GM23338 (cell line): ENCODE results near the gene TMEM41B. TPM values are rescaled to one million over a fixed set of nuclear protein-coding genes. Genes with fewer than 3 reads are reported as not detected.
"Not testable (repeated sequence)": the region's sequence is repeated elsewhere in the genome, so short reads cannot be mapped to it uniquely, and the experiment has no call there.

Source experiments
- ATAC-seq: fragments of 200-7000 bp; cut with Tn5 transposase; 3 replicates; pipeline ENCODE4 v1.9.1; 2020
- DNase-seq: peaks from one replicate; pipeline ENCODE4 v3.0.0-alpha.2; 2015; ENCODE audit warnings: low spot score
- H2AFZ ChIP-seq: fragments of 200-600 bp; sonication (generic); 2 replicates; pipeline ENCODE4 v1.8.0; 2016; ENCODE audit warnings: antibody characterized with exemption, mild to moderate bottlenecking, moderate library complexity
- H3F3A ChIP-seq: fragments of 200-600 bp; sonication (generic); replicated peaks from 2 replicates; pipeline ENCODE4 v1.8.0; 2017; ENCODE audit warnings: antibody characterized with exemption, mixed run types, low read depth
- H3K27ac ChIP-seq: fragments of 200-600 bp; sonication (generic); 2 replicates; pipeline ENCODE4 v1.6.1; 2016; ENCODE audit warnings: low read depth
- H3K27me3 ChIP-seq: fragments of 200-600 bp; sonication (generic); 2 replicates; pipeline ENCODE4 v1.8.0; 2016; ENCODE audit warnings: mild to moderate bottlenecking, mixed run types, moderate library complexity; ENCODE audit not compliant: insufficient read depth
- H3K36me3 ChIP-seq: fragments of 200-600 bp; sonication (generic); 2 replicates; pipeline ENCODE4 v1.8.0; 2016; ENCODE audit warnings: mild to moderate bottlenecking; ENCODE audit not compliant: insufficient read depth
- H3K4me1 ChIP-seq: fragments of 200-600 bp; sonication (generic); 2 replicates; pipeline ENCODE4 v1.8.0; 2016; ENCODE audit warnings: mild to moderate bottlenecking, moderate library complexity; ENCODE audit not compliant: insufficient read depth
- H3K4me2 ChIP-seq: fragments of 200-600 bp; sonication (generic); 2 replicates; pipeline ENCODE4 v1.7.1; 2017; ENCODE audit warnings: mixed run types
- H3K4me3 ChIP-seq: fragments of 200-600 bp; sonication (generic); 2 replicates; pipeline ENCODE4 v1.6.1; 2016; ENCODE audit warnings: mixed run types
- H3K79me2 ChIP-seq: fragments of 200-600 bp; sonication (generic); replicated peaks from 2 replicates; pipeline ENCODE4 v1.8.0; 2017; ENCODE audit warnings: mild to moderate bottlenecking; ENCODE audit not compliant: insufficient read depth
- H3K9me2 ChIP-seq: fragments of 200-600 bp; sonication (generic); 2 replicates; pipeline ENCODE4 v1.8.0; 2017; ENCODE audit not compliant: insufficient read depth
- H4K20me1 ChIP-seq: fragments of 200-600 bp; sonication (generic); replicated peaks from 2 replicates; pipeline ENCODE4 v1.8.0; 2017; ENCODE audit warnings: mild to moderate bottlenecking; ENCODE audit not compliant: insufficient read depth
- H3K27ac Mint-ChIP-seq: 2 replicates; pipeline ENCODE4 v1.8.0; 2020; ENCODE audit warnings: inconsistent platforms, mild to moderate bottlenecking, moderate library complexity, mixed read lengths
- H3K27me3 Mint-ChIP-seq: 3 replicates; pipeline ENCODE4 v1.8.0; 2022; ENCODE audit warnings: low read depth, mild to moderate bottlenecking, moderate library complexity, mixed read lengths, inconsistent platforms; ENCODE audit not compliant: insufficient read depth, poor library complexity
- H3K36me3 Mint-ChIP-seq: 3 replicates; pipeline ENCODE4 v1.8.0; 2021; ENCODE audit warnings: low read depth, mild to moderate bottlenecking, inconsistent platforms, moderate library complexity, mixed read lengths
- H3K4me1 Mint-ChIP-seq: 3 replicates; pipeline ENCODE4 v1.8.0; 2020; ENCODE audit warnings: mild to moderate bottlenecking, inconsistent platforms, mixed read lengths
- H3K4me3 Mint-ChIP-seq: 3 replicates; pipeline ENCODE4 v1.8.0; 2021; ENCODE audit warnings: moderate library complexity, mild to moderate bottlenecking, inconsistent platforms, mixed read lengths
- H3K9me3 Mint-ChIP-seq: 3 replicates; pipeline ENCODE4 v1.8.0; 2020; ENCODE audit warnings: moderate library complexity, mild to moderate bottlenecking, inconsistent platforms, mixed read lengths
- CREB1 ChIP-seq: fragments of 250-450 bp; sonication (Bioruptor Pico); IDR thresholded peaks from 2 replicates; pipeline ENCODE4 v1.5.0; 2020; ENCODE audit warnings: low read depth, mild to moderate bottlenecking, moderate library complexity
- ETS1 ChIP-seq: IDR thresholded peaks from 2 replicates; pipeline ENCODE4 v1.6.1; 2016; ENCODE audit warnings: antibody characterized with exemption
- EZH2 ChIP-seq: fragments of 200-600 bp; sonication (generic); IDR thresholded peaks from one replicate; pipeline ENCODE4 v1.8.0; 2017; ENCODE audit warnings: antibody characterized with exemption, mild to moderate bottlenecking, low read depth; ENCODE audit not compliant: unreplicated experiment
- EZH2phosphoT487 ChIP-seq: fragments of 200-600 bp; sonication (generic); IDR thresholded peaks from one replicate; pipeline ENCODE4 v1.8.1; 2018; ENCODE audit warnings: antibody characterized with exemption; ENCODE audit not compliant: unreplicated experiment
- JUNB ChIP-seq: IDR thresholded peaks from one replicate; pipeline ENCODE4 v1.6.1; 2016; ENCODE audit warnings: antibody characterized with exemption; ENCODE audit not compliant: unreplicated experiment
- POLR2AphosphoS5 ChIP-seq: IDR thresholded peaks from 2 replicates; pipeline ENCODE4 v1.6.1; 2016; ENCODE audit warnings: antibody characterized with exemption, low read depth
- REST ChIP-seq: IDR thresholded peaks from one replicate; pipeline ENCODE4 v1.6.1; 2018; ENCODE audit warnings: antibody characterized with exemption; ENCODE audit not compliant: unreplicated experiment
- STAT1 ChIP-seq: IDR thresholded peaks from one replicate; pipeline ENCODE4 v1.6.1; 2016; ENCODE audit warnings: antibody characterized with exemption; ENCODE audit not compliant: unreplicated experiment
- ZNF114 ChIP-seq: fragments of 250-450 bp; sonication (Bioruptor Pico); IDR thresholded peaks from 2 replicates; pipeline ENCODE4 v1.5.0; 2020; ENCODE audit warnings: mild to moderate bottlenecking, moderate library complexity
- ZNF331 ChIP-seq: fragments of 250-450 bp; sonication (Bioruptor Pico); IDR thresholded peaks from 2 replicates; pipeline ENCODE4 v1.5.0; 2020; ENCODE audit warnings: low read depth, mild to moderate bottlenecking, moderate library complexity
- ZNF462 ChIP-seq: fragments of 250-450 bp; sonication (Bioruptor Pico); IDR thresholded peaks from 2 replicates; pipeline ENCODE4 v1.5.0; 2020; ENCODE audit warnings: mild to moderate bottlenecking, moderate library complexity
- polyA plus RNA-seq: library from polyadenylated mRNA; unstranded; fragments of >200 nt; fragmentation: Nextera tagmentation; extraction: Ambion mirVana; gene quantifications from 2 replicates; pipeline ENCODE4 v1.2.1, GENCODE V29; 2016
- total RNA-seq: library from RNA; depleted of rRNA; stranded (reverse); fragments of >200 nt; shearing (Covaris generic); gene quantifications from 2 replicates; pipeline ENCODE4 v1.2.3, GENCODE V29; 2014

TMEM41B gene
- total and polyA plus RNA-seq, 2 experiments from 2014 or later, result 34.4 to 53.8 TPM

- Histone ChIP-seq H3K9me2 (no peaks in the 10 kb centered on the region), H2AFZ (no peak overlapping the region), H3K4me1 (peaks cover 28% of the 10 kb centered on the region), H3K79me2 (peaks cover 58% of the 10 kb centered on the region), H3K36me3 (no peaks in the 10 kb centered on the region), H3F3A (peaks cover 14% of the 10 kb centered on the region; the same call in 1 of the 2 replicates), H4K20me1 (peaks cover 32% of the 10 kb centered on the region), H3K27me3 (no peaks in the 10 kb centered on the region), H3K4me2 (peak overlapping the region; percentile 99), H3K27ac (no peak overlapping the region), H3K4me3 (peak overlapping the region; percentile 90)
- ATAC-seq (no peak), DNase-seq (no peak)
- H3K36me3 Mint-ChIP-seq, result 0 out of 3 replicates have a peak, but pooled peaks cover 4% of the 10 kb centered on the region
- H3K9me3 Mint-ChIP-seq, result no peaks in the 10 kb centered on the region
- peaks cover 36% of the 10 kb centered on the region for H3K4me1 Mint-ChIP-seq
- TF ChIP-seq EZH2phosphoT487 (no peak), JUNB (no peak), REST (no peak), POLR2AphosphoS5 (no peak), ETS1 (no peak), ZNF114 (CRISPR knock-in tag) (no peak), CREB1 (CRISPR knock-in tag) (no peak), EZH2 (no peak), STAT1 (no peak), ZNF462 (CRISPR knock-in tag) (no peak), ZNF331 (no peak)
- peak overlapping the region; percentile 91 for H3K4me3 Mint-ChIP-seq
- peaks cover 15% of the 10 kb centered on the region for H3K27me3 Mint-ChIP-seq
- H3K27ac Mint-ChIP-seq, result no peak overlapping the region
Observed at GRCh38 chr11:9263840-9264315, 50.5 kb downstream of the TMEM41B start.

- Histone ChIP-seq H3K4me1 (peaks cover 12% of the 10 kb centered on the region; the same call in 1 of the 2 replicates), H4K20me1 (peaks cover 37% of the 10 kb centered on the region), H3K79me2 (peaks cover 87% of the 10 kb centered on the region), H3K27ac (0 out of 2 replicates have a peak overlapping the region, but pooled peaks have one; percentile 28)
- H3K4me3 ChIP-seq, DNase-seq, H3K9me3 Mint-ChIP-seq, H3K27ac Mint-ChIP-seq, H3K4me2 ChIP-seq, ATAC-seq, H3K4me3 Mint-ChIP-seq, H3F3A ChIP-seq, H2AFZ ChIP-seq, H3K9me2 ChIP-seq, H3K36me3 ChIP-seq, H3K27me3 ChIP-seq, H3K27me3 Mint-ChIP-seq: not testable (repeated sequence)
- Mint-ChIP-seq H3K36me3 (peaks cover 11% of the 10 kb centered on the region), H3K4me1 (peaks cover 21% of the 10 kb centered on the region)
Observed at GRCh38 chr11:9260838-9261146, 53.6 kb downstream of the TMEM41B start.
